Measurements from ENCODE around the gene CBX8.

The CBX8 gene

DNA sequence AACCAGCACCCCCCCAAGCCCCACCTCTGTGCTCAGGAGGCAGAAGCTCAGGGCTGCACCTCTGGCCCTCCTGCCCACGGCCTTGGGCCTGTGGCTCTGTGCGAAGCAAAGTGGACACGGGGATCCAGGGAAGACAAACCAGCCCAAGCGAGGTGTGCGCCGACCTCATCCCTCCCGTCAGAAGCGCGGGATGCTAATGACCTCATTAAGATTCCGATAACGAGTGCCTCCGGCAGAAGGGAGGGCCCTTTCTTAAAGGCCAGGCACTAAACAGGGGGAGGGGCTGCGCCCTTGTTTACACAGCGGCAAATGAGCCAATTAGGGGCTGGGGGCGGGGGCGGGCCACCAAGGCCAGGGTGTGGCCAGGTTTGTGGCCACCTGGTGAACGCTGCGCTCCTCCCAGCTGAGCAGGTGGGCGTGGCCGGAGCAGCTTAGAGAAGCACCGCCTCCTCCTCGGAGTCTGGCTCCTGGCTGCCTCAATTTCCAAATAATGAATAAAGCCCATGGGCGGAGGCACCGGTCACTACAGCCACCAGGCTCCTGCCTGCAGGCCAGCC lies 39.2 kb upstream of the CBX8 start:
- in situ Hi-C loops (cut with MboI; ENCODE audit: low sequenced_read_pairs) = no loop called here

DNA sequence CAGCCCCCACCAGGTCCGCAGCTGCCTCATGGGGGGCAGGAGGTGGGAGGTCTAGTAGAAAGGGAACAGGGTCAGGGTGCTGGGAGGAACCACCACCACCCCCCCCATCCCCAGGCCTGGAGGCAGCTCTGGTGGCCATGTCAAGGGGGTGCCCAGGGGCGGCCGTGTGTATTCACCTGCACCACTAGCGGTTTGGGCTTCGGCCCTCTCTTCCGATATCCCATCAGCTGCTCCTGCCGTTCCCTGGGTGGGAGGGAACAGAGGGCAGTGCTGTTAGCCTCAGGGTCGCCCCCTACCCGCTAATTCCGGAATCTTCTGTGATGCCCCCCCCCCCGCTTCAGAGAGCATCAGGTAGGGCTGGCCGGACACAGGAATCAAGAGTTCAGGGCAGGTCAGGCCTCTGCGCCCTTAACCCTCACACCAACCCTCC lies 38.6 kb upstream of the CBX8 start:
- in situ Hi-C loops (cut with MboI; ENCODE audit: low sequenced_read_pairs) = no loop called here

DNA sequence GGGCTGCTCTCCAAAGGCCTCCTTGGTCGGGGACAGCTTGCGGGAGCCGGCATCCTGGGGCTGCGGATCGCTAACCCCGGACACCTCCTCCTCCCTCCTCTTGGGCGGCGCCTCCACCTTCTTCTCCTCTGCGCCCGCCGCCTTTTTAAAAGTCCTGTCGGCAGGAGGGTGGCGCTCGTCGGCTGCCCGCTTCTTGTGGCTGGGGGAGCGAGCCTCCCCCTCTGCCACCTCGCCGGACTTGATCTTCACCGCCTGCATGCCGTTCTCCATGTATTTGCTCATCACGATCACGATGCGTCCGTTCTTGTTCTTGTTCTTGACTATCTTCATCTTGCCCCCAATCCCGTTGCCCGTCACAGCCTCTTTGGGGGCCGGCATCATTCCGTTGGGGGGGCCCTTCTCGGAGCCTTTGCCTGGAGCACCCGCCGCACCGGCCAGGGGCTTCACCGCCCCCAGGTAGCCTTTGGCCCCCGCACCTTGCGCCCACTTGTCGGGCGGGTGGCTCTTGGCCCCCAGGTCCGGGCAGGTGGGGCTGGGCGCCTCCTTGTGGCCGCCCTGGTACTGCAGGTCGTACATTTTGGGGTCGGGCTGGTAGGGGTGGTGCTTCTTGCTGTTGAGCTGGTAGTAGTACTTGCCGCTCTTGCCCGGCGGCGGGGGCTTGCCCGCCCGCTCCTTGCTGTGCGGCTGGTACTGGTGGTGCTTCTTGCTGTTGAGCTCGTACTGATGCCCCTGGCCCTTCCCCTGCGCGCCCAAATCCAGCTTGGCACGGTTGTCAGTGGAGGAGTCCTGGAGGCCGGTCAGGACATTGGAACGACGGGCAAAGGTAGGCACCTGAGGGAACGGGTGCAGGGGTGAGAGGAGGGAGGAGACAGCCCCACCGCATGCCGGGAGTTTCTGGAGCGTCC lies 37.9 kb upstream of the CBX8 start:
- in situ Hi-C loops (cut with MboI; ENCODE audit: low sequenced_read_pairs) = no loop called here

DNA sequence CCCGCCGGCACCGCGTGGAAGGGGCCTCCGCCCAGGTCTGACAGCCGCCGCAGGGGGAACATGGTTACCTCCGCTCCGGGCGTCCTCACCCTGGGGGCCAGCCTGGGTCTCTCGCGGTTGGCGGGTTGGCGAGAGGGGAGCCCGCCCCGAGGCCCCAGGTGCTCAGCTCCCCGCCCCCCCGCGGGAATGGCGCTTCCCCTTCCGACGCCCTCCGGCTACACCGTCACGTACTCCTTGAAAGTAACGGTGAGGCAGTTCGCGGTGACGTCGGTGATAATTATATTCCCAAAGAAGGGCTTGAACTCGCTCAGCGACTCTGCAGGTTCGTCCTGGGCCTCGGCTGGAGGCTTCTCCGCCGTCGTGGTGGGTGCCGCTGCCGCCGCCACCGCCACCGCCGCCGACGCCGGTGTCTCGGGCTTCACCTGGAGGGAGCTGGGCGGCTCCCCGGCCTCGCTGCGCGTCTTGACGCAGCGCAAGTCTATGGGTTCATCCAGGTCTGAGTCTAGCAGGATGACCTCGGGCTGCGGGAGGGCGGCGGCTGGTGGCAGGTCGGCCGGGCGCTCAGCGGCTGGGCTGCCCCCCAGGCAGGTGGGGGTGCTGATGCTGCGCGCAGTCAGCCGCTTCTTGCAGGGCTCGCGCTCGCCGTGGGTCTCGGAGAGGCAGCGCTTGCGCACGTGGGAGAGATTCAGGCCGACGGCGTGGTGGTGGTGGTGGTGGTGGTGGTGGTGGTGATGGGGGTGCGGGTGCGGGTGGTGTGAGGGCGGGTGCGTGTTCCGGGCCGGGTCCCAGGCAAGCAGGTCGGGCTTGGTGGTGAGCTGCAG lies 37.1 kb upstream of the CBX8 start:
- in situ Hi-C loops (cut with MboI; ENCODE audit: low sequenced_read_pairs) = no loop called here

GRCh38 chr17:79833110-79833450 lies 36.2 kb upstream of the CBX8 start:
- in situ Hi-C loops (cut with MboI; ENCODE audit: low sequenced_read_pairs) = no loop called here

DNA sequence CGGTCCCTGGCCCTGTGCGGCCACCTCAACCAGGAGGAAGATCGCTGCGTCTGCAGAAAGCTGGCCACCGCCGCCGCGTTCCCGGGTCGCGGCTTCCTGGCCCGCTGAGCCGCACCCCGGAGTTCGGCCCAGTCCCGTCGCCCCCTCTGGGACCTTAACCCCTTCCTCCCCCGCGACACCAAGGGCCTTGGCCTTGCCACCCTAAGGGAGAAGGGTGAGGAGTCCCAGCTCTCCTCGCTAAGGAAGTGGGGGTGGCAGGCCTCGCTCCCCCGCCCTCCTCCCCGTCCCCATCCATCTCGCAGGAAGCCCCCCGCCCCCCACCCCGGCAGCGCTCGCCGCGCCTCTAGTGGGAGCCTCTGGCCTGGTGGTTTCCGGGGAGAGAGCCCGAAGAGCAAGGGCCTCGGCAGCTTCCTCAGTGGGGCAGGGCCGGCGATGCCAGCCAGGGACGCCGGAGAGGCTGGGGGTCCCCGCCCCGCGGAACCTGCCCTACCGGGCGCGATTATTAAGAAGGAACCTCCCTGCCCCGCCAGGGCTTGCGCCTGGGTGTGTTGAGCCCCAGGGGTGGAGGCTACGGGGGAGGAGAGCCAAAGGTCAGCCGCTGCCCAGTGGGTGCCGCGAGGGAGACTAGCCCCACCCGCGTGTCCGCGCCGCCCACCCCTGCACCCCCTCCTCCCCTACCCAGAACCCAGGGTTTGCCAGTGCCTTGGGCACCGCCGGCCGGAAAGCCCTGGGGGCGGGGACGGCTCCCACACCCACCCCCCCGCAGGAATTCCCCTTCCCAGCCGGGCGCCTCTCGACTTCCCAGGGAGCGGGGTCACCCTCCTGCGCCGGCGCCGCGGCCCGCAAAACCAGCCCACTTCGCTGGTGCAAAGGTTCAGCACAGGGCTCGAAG lies 35.6 kb upstream of the CBX8 start:
- in situ Hi-C loops (cut with MboI; ENCODE audit: low sequenced_read_pairs) = no loop called here

- in situ Hi-C loops (cut with MboI; ENCODE audit: low sequenced_read_pairs) = no loop called here
These were observed 34.7 kb upstream of the CBX8 start for GRCh38 chr17:79831265-79832217.

GRCh38 chr17:79830763-79831264 lies 33.9 kb upstream of the CBX8 start:
- in situ Hi-C loops (cut with MboI; ENCODE audit: low sequenced_read_pairs) = no loop called here

DNA sequence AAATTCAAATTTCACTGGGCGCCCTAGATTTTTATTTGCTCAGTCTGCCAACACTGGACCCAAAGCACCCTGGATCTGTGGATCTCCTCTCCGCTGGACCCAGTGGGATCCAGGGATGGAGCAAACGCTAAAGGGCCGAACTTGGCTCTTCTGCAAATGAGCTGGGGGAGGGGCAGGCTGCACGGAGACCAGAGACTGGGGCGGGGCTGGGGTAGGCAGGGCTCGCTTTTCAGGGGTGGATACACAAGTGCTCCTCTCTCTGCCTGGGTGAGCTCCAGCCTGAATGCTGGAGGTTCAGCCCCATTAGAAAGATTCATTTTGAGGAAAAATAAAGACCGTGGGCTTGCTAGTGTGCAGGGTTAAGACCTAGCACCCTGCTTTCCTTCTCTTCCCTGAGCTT lies 33.4 kb upstream of the CBX8 start:
- in situ Hi-C loops (cut with MboI; ENCODE audit: low sequenced_read_pairs) = no loop called here

GRCh38 chr17:79829457-79829856 lies 32.6 kb upstream of the CBX8 start:
- in situ Hi-C loops (cut with MboI; ENCODE audit: low sequenced_read_pairs) = no loop called here

DNA sequence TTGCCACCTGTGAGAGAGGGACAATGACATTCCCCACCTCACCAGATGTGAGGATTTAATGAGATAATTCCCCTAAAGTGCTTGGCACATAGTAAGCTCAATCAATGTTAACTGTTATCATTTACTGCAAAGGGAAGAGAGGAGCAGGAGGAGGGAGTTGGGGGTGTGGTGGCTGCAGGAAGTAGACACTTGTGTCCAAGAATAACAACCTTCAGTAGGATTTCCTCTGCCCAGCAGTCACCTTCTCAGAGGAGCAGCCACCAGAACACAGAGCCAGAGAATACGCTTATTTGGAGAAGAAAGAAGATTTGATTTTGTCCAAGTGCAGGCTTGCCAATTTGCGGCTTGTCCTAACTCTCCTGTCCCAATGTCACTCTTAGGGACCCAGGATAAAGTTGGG lies 32.1 kb upstream of the CBX8 start:
- in situ Hi-C loops (cut with MboI; ENCODE audit: low sequenced_read_pairs) = no loop called here

GRCh38 chr17:79826841-79827578 lies 30.1 kb upstream of the CBX8 start:
- in situ Hi-C loops (cut with MboI; ENCODE audit: low sequenced_read_pairs) = no loop called here

DNA sequence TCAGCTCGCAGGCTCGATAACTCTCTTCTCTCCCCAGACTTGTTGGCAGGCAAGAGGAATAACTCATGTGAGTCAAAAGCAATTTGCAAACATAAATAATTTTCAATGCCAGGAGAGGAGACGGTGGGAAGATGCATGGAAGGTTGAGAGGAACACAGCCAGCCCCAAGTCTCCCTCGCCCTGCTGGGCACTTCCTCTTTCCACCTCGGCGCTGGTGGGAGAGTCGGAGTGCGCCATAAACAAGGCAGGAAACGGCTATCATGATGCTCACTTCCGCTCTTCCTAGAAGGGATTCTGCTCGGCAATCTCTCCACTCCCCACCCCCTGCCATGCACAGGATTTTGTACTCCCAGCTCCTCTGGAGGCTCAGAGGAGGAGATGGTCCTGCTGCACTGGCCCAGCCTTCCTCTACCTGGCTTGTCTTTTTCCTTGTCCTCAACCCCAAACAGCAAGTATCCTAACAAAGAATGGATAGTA lies 29.4 kb upstream of the CBX8 start:
- in situ Hi-C loops (cut with MboI; ENCODE audit: low sequenced_read_pairs) = no loop called here

- in situ Hi-C loops (cut with MboI; ENCODE audit: low sequenced_read_pairs) = no loop called here
These were observed 28.7 kb upstream of the CBX8 start for GRCh38 chr17:79825580-79825921.

- in situ Hi-C loops (cut with MboI; ENCODE audit: low sequenced_read_pairs) = no loop called here
These were observed 28.2 kb upstream of the CBX8 start for GRCh38 chr17:79824893-79825579.

- in situ Hi-C loops (cut with MboI; ENCODE audit: low sequenced_read_pairs) = no loop called here
These were observed 27.4 kb upstream of the CBX8 start for GRCh38 chr17:79824234-79824633.

DNA sequence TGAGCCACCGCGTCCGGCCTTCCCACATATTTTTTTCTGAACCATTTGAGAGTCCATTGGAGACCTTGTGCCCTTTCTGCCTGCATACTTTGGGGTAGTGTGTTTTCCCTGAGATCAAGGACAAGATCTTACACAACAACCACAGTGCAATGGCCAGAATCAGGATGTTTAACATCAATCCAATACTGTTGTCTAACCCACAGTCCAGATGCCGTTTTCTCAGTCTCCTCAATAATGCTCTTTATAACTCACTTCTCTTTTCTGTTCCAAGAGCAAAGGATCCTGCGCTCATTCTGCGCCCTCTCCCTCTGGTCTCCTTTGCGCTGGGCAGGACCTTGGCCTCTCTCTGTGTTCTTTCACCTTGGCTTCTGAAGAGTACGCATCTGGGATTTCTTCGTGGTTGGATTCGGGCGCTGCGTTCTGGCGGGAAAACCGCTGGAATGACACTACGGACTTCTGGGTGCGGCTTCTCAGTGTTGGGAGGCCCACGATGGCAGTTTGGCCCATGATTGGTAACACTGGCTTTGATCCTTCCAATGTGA lies 25.8 kb upstream of the CBX8 start:
- in situ Hi-C loops (cut with MboI; ENCODE audit: low sequenced_read_pairs) = no loop called here
